Measurements from ENCODE around the gene SEMG1.

DNA sequence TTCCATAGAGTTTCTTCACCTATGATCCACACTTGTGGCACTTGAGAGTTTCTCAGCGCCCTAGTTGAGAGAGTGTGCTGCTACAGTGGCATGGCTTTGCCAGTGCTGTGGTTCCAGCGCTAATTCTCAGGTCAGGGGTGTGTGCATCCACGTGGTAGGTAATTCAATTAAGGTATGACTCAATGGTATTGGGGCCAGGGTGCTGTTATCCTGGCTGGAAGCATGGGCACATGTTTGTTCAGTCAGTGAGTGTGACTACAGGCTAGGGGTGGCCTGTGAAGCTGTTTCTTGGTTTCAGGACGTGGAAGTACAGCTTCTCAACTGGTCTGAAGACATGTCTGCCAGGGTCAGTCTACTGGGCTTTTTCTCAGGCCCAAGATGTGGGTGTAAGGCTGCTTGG lies 11.3 kb downstream of the SEMG1 start:
- no peak for TF ChIP-seq CTCF (IDR thresholded peaks at IDR 0.05)
- no peak for TF ChIP-seq POLR2A (IDR thresholded peaks at IDR 0.05)
- TF ChIP-seq POLR2AphosphoS5 (IDR thresholded peaks at IDR 0.05), result no peak

Measured in sigmoid colon (tissue), 4 donors.